ENCODE results near the gene NDUFC2. TPM values are rescaled to one million over a fixed set of nuclear protein-coding genes. Genes with fewer than 3 reads are reported as not detected.
A peak's percentile ranks its signal among the peaks of the same experiment; 100 is the strongest.

NDUFC2 gene
- total and polyA plus RNA-seq, 2 of the 13 experiments (the other 11 are each of a cell fraction or from before 2014, with no cell fraction given): 256 to 363 TPM

GRCh38 chr11:78045851-78046485 lies 33.7 kb downstream of the NDUFC2 start (continued):
- TF ChIP-seq ZNF784 (CRISPR knock-in tag; IDR thresholded peaks at IDR 0.05; ENCODE audit: borderline replicate concordance) (peak; percentile 23; the same call in 1 of the 2 replicates), ARNT (IDR thresholded peaks at IDR 0.05) (no peak), RCOR2 (CRISPR knock-in tag; IDR thresholded peaks at IDR 0.05) (peak; percentile 52; the same call in 1 of the 2 replicates), GABPB1 (CRISPR knock-in tag; IDR thresholded peaks at IDR 0.05) (peak; percentile 77; the same call in 1 of the 2 replicates), SNAPC2 (CRISPR knock-in tag; IDR thresholded peaks at IDR 0.05) (no peak), NFIB (CRISPR knock-in tag; IDR thresholded peaks at IDR 0.05; ENCODE audit: borderline replicate concordance) (peak; percentile 69; the same call in 1 of the 2 replicates), ETV5 (CRISPR knock-in tag; IDR thresholded peaks at IDR 0.05; ENCODE audit: borderline replicate concordance) (no peak), CEBPG (CRISPR knock-in tag; IDR thresholded peaks at IDR 0.05) (no peak), CREB1 (IDR thresholded peaks at IDR 0.05) (no peak), CREB1 (CRISPR knock-in tag; IDR thresholded peaks at IDR 0.05) (no peak), HNRNPLL (IDR thresholded peaks at IDR 0.05; ENCODE audit: low read depth, low read length, poor library complexity, severe bottlenecking) (peak; percentile 36), EEA1 (CRISPR knock-in tag; IDR thresholded peaks at IDR 0.05; ENCODE audit: borderline replicate concordance) (peak; percentile 62; the same call in 1 of the 2 replicates), ZNF839 (CRISPR knock-in tag; IDR thresholded peaks at IDR 0.05; ENCODE audit: borderline replicate concordance) (0 out of 2 replicates have a peak, but pooled peaks have one; percentile 56), SKI (IDR thresholded peaks at IDR 0.05; ENCODE audit: partially characterized antibody) (no peak), XRCC5 (optimal IDR thresholded peaks at IDR 0.05; ENCODE audit: low read length) (peak; percentile 90), YEATS4 (CRISPR knock-in tag; IDR thresholded peaks at IDR 0.05; ENCODE audit: borderline replicate concordance) (peak; percentile 48; the same call in 1 of the 2 replicates), SMAD9 (CRISPR knock-in tag; IDR thresholded peaks at IDR 0.05) (peak; percentile 73; the same call in 1 of the 2 replicates), ZNF543 (CRISPR knock-in tag; IDR thresholded peaks at IDR 0.05) (peak; percentile 81; the same call in 1 of the 2 replicates), SIX1 (CRISPR knock-in tag; IDR thresholded peaks at IDR 0.05; ENCODE audit: borderline replicate concordance) (no peak), IKZF1 (IDR thresholded peaks at IDR 0.05) (no peak), ZBTB3 (CRISPR knock-in tag; IDR thresholded peaks at IDR 0.05; ENCODE audit: borderline replicate concordance, low read depth) (no peak), ZFP1 (CRISPR knock-in tag; IDR thresholded peaks at IDR 0.05) (no peak), EP300 (IDR thresholded peaks at IDR 0.05; ENCODE audit: low read depth in 2 of 2, low read length in 2 of 2) (peak in 1 of 2 experiments; percentile 35; a peak in 1 of 4 replicates), EP300 (CRISPR knock-in tag; IDR thresholded peaks at IDR 0.05; ENCODE audit: borderline replicate concordance) (no peak), ZNF343 (CRISPR knock-in tag; IDR thresholded peaks at IDR 0.05) (0 out of 2 replicates have a peak, but pooled peaks have one; percentile 55), HMGXB3 (CRISPR knock-in tag; IDR thresholded peaks at IDR 0.05; ENCODE audit: borderline replicate concordance) (0 out of 2 replicates have a peak, but pooled peaks have one; percentile 25), ZSCAN31 (CRISPR knock-in tag; IDR thresholded peaks at IDR 0.05; ENCODE audit: low read depth) (no peak), ZNF883 (CRISPR knock-in tag; IDR thresholded peaks at IDR 0.05; ENCODE audit: not compliant biosample characterization) (peak; percentile 25)
